ENCODE measurements around the gene PIGQ.

PIGQ gene

GRCh38 chr16:624526-625070 is 54.8 kb downstream of the PIGQ start:
- no peak for TF ChIP-seq ZFP30 (CRISPR knock-in tag; IDR thresholded peaks at IDR 0.05)
- TF ChIP-seq TOX (CRISPR knock-in tag; IDR thresholded peaks at IDR 0.05; ENCODE audit: borderline replicate concordance), result no peak
- TF ChIP-seq ZNF70 (CRISPR knock-in tag; IDR thresholded peaks at IDR 0.05), result no peak
- no peak for TF ChIP-seq CSRNP3 (CRISPR knock-in tag; IDR thresholded peaks at IDR 0.05)
- no peak for TF ChIP-seq ZNF8 (CRISPR knock-in tag; IDR thresholded peaks at IDR 0.05)
- TF ChIP-seq OSR1 (CRISPR knock-in tag; IDR thresholded peaks at IDR 0.05), result no peak
- no peak for TF ChIP-seq TSHZ2 (CRISPR knock-in tag; IDR thresholded peaks at IDR 0.05)
- no peak for TF ChIP-seq ZNF565 (CRISPR knock-in tag; conservative IDR thresholded peaks at IDR 0.05; ENCODE audit: low read depth)
- TF ChIP-seq ESRRG (CRISPR knock-in tag; IDR thresholded peaks at IDR 0.05), result no peak
- no peak for TF ChIP-seq PPARA (CRISPR knock-in tag; IDR thresholded peaks at IDR 0.05; ENCODE audit: borderline replicate concordance)
- no peak for TF ChIP-seq GLIS3 (CRISPR knock-in tag; IDR thresholded peaks at IDR 0.05)
- TF ChIP-seq RARB (CRISPR knock-in tag; IDR thresholded peaks at IDR 0.05), result no peak
- TF ChIP-seq BACH2 (CRISPR knock-in tag; IDR thresholded peaks at IDR 0.05; ENCODE audit: borderline replicate concordance), result no peak
- TF ChIP-seq POU6F1 (CRISPR knock-in tag; IDR thresholded peaks at IDR 0.05; ENCODE audit: borderline replicate concordance, low read depth), result no peak
- no peak for TF ChIP-seq ZC3H10 (CRISPR knock-in tag; IDR thresholded peaks at IDR 0.05)
- TF ChIP-seq ARNTL (CRISPR knock-in tag; IDR thresholded peaks at IDR 0.05; ENCODE audit: borderline replicate concordance, low read depth), result no peak
- TF ChIP-seq, protein P1, sequence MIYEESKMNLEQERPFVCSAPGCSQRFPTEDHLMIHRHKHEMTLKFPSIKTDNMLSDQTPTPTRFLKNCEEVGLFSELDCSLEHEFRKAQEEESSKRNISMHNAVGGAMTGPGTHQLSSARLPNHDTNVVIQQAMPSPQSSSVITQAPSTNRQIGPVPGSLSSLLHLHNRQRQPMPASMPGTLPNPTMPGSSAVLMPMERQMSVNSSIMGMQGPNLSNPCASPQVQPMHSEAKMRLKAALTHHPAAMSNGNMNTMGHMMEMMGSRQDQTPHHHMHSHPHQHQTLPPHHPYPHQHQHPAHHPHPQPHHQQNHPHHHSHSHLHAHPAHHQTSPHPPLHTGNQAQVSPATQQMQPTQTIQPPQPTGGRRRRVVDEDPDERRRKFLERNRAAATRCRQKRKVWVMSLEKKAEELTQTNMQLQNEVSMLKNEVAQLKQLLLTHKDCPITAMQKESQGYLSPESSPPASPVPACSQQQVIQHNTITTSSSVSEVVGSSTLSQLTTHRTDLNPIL (CRISPR knock-in tag; IDR thresholded peaks at IDR 0.05; ENCODE audit: low read depth), result no peak
- TF ChIP-seq CSDC2 (CRISPR knock-in tag; IDR thresholded peaks at IDR 0.05), result no peak
- no peak for TF ChIP-seq SNAI2 (CRISPR knock-in tag; IDR thresholded peaks at IDR 0.05)
- TF ChIP-seq ISL1 (CRISPR knock-in tag; IDR thresholded peaks at IDR 0.05), result no peak
- no peak for ATAC-seq

GRCh38 chr16:625117-625976 is 55.6 kb downstream of the PIGQ start:
- ATAC-seq, result no peak
- TF ChIP-seq ZNF70 (CRISPR knock-in tag; IDR thresholded peaks at IDR 0.05), result no peak
- no peak for TF ChIP-seq POU6F1 (CRISPR knock-in tag; IDR thresholded peaks at IDR 0.05; ENCODE audit: borderline replicate concordance, low read depth)
- TF ChIP-seq TOX (CRISPR knock-in tag; IDR thresholded peaks at IDR 0.05; ENCODE audit: borderline replicate concordance), result no peak
- no peak for TF ChIP-seq TCF4 (CRISPR knock-in tag; IDR thresholded peaks at IDR 0.05; ENCODE audit: borderline replicate concordance)
- no peak for TF ChIP-seq CSDC2 (CRISPR knock-in tag; IDR thresholded peaks at IDR 0.05)
- TF ChIP-seq ZNF565 (CRISPR knock-in tag; conservative IDR thresholded peaks at IDR 0.05; ENCODE audit: low read depth), result no peak
- TF ChIP-seq ESRRG (CRISPR knock-in tag; IDR thresholded peaks at IDR 0.05), result no peak
- TF ChIP-seq CSRNP3 (CRISPR knock-in tag; IDR thresholded peaks at IDR 0.05), result no peak
- TF ChIP-seq TSHZ2 (CRISPR knock-in tag; IDR thresholded peaks at IDR 0.05), result no peak
